Suprapubic skin (tissue), 3 donors: Measurements from ENCODE around the gene KRTAP5-10.

Source experiments
- EP300 ChIP-seq: sonication (generic); formaldehyde crosslinking; IDR thresholded peaks from one replicate; pipeline ENCODE4 v1.6.1; 2017; ENCODE audit warnings: antibody characterized with exemption
- TF ChIP-seq, protein P1 (sequence below), 2 donors: fragments of 200-600 bp in 1 of 2; fragments of 450-650 bp in 1 of 2; sonication (generic) in 1 of 2; IDR thresholded peaks; one replicate each; pipeline ENCODE4 v1.5.1; 2016 to 2019; ENCODE audit warnings: antibody characterized with exemption in 2 of 2, mild to moderate bottlenecking in 1 of 2, moderate library complexity in 1 of 2

DNA sequence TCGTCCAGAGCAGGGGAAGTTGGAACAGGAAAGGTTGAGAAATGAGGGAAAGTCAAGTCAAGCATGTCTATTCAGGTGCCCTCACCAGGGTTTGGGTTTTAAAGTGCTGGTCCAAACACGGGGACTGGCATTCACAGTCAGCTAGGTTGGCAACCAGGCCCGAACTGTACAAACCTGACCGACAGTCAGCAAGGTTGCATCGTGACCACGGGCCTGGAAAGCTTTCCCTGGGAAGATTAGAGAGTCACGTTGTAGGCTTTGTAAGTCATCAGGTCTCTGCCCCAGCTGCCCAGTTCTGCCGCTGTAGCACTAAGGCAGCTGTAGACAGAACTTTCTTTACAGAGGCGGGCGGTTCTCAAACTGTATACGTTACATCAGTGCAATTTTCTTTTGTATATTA is 7.4 kb downstream of the KRTAP5-10 start:
- TF ChIP-seq, protein P1, sequence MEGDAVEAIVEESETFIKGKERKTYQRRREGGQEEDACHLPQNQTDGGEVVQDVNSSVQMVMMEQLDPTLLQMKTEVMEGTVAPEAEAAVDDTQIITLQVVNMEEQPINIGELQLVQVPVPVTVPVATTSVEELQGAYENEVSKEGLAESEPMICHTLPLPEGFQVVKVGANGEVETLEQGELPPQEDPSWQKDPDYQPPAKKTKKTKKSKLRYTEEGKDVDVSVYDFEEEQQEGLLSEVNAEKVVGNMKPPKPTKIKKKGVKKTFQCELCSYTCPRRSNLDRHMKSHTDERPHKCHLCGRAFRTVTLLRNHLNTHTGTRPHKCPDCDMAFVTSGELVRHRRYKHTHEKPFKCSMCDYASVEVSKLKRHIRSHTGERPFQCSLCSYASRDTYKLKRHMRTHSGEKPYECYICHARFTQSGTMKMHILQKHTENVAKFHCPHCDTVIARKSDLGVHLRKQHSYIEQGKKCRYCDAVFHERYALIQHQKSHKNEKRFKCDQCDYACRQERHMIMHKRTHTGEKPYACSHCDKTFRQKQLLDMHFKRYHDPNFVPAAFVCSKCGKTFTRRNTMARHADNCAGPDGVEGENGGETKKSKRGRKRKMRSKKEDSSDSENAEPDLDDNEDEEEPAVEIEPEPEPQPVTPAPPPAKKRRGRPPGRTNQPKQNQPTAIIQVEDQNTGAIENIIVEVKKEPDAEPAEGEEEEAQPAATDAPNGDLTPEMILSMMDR (IDR thresholded peaks at IDR 0.05): no peak
- TF ChIP-seq EP300: no peak
